Erythroblast (primary cell): ENCODE measurements around the gene SVEP1.

Source experiments
- GATA1 ChIP-seq: IDR thresholded peaks from 2 replicates; pipeline ENCODE4 v1.6.1; 2011; ENCODE audit warnings: low read depth, mild to moderate bottlenecking, control low read depth, low read length, moderate library complexity
- POLR2A ChIP-seq: IDR thresholded peaks from 2 replicates; pipeline ENCODE4 v1.6.1; 2011; ENCODE audit warnings: mild to moderate bottlenecking, low read length

DNA sequence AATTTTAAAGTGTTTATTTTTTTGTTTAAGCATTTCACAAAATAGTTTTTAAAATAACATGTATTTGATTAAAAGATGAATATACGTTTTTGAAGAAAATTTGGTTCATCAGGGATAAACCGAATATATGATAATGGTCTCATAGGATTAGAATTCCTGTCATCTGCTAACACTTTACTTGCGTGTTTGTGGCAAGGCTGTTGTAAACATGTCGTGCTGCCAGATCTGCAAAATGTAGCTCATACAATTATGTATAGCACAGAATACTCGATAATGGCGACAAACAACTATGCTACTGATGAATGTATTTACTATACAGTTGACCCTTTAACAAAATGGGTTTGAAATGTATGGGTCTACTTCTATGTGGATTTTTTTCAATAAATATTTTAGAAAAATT, 234.7 kb downstream of the SVEP1 start:
- TF ChIP-seq POLR2A = no peak
- no peak for TF ChIP-seq GATA1
